Measurements from ENCODE around the gene CDKAL1.
"Not testable (repeated sequence)": the region's sequence is repeated elsewhere in the genome, so short reads cannot be mapped to it uniquely, and the experiment has no call there.

CDKAL1 gene

GRCh38 chr6:21049572-21049971 is 515.3 kb downstream of the CDKAL1 start:
- Histone ChIP-seq H3K79me2 (ENCODE audit: control insufficient read depth, insufficient read depth, low read length) (no peaks in the 10 kb centered on the region), H3K4me2 (ENCODE audit: low read length) (no peak overlapping the region), H3K27me3 (ENCODE audit: insufficient read depth, low read length, poor library complexity) (no peaks in the 10 kb centered on the region), H2BK5ac (ENCODE audit: low read length) (no peak overlapping the region), H3K27ac (ENCODE audit: low read depth, low read length) (no peak overlapping the region), H4K5ac (ENCODE audit: low read length) (no peak overlapping the region), H2BK15ac (replicated peaks; ENCODE audit: low read depth) (no peak overlapping the region), H3K4me3 (ENCODE audit: low read length) (no peak overlapping the region), H4K8ac (ENCODE audit: low read depth, low read length) (no peak overlapping the region), H3K4me1 (ENCODE audit: control insufficient read depth, low read depth, low read length) (no peaks in the 10 kb centered on the region), H2AK5ac (ENCODE audit: low read length) (no peak overlapping the region), H3K23ac (ENCODE audit: low read length) (no peak overlapping the region), H2BK120ac (ENCODE audit: low read depth, low read length) (no peak overlapping the region), H3K4ac (ENCODE audit: low read depth, low read length) (no peak overlapping the region), H3K36me3 (ENCODE audit: control insufficient read depth, insufficient read depth, low read length) (no peaks in the 10 kb centered on the region), H3K9ac (ENCODE audit: low read length) (no peak overlapping the region), H3K79me1 (ENCODE audit: low read length) (no peaks in the 10 kb centered on the region), H3K56ac (ENCODE audit: low read length) (no peak overlapping the region), H3K18ac (ENCODE audit: low read length) (no peak overlapping the region)
- no peak for DNase-seq

GRCh38 chr6:21050935-21051334 is 516.7 kb downstream of the CDKAL1 start:
- H3K79me2 ChIP-seq (ENCODE audit: control insufficient read depth, insufficient read depth, low read length) = no peaks in the 10 kb centered on the region
- H3K27me3 ChIP-seq (ENCODE audit: insufficient read depth, low read length, poor library complexity) = no peaks in the 10 kb centered on the region
- DNase-seq = no peak
- H2BK15ac ChIP-seq (replicated peaks; ENCODE audit: low read depth) = no peak overlapping the region
- no peak overlapping the region for H3K4me2 ChIP-seq (ENCODE audit: low read length)
- H3K9ac ChIP-seq (ENCODE audit: low read length) = no peak overlapping the region
- no peaks in the 10 kb centered on the region for H3K36me3 ChIP-seq (ENCODE audit: control insufficient read depth, insufficient read depth, low read length)
- H3K27ac ChIP-seq (ENCODE audit: low read depth, low read length) = no peak overlapping the region
- H4K8ac ChIP-seq (ENCODE audit: low read depth, low read length) = no peak overlapping the region
- no peak overlapping the region for H2BK120ac ChIP-seq (ENCODE audit: low read depth, low read length)
- H2BK5ac ChIP-seq (ENCODE audit: low read length) = no peak overlapping the region
- H3K4me3 ChIP-seq (ENCODE audit: low read length) = no peak overlapping the region
- no peak overlapping the region for H4K5ac ChIP-seq (ENCODE audit: low read length)
- H3K23ac ChIP-seq (ENCODE audit: low read length) = no peak overlapping the region
- no peak overlapping the region for H2AK5ac ChIP-seq (ENCODE audit: low read length)
- no CpG with 5 or more reads among the region's 2 CpGs for WGBS (ENCODE audit: extremely low coverage, insufficient coverage, low lambda C conversion rate)
- no peak overlapping the region for H3K18ac ChIP-seq (ENCODE audit: low read length)
- H3K4me1 ChIP-seq (ENCODE audit: control insufficient read depth, low read depth, low read length) = no peaks in the 10 kb centered on the region
- no peak overlapping the region for H3K56ac ChIP-seq (ENCODE audit: low read length)
- H3K79me1 ChIP-seq (ENCODE audit: low read length) = no peaks in the 10 kb centered on the region
- H3K4ac ChIP-seq (ENCODE audit: low read depth, low read length) = no peak overlapping the region

- no peak overlapping the region for H2BK120ac ChIP-seq (ENCODE audit: low read depth, low read length)
- no peak overlapping the region for H3K4me3 ChIP-seq (ENCODE audit: low read length)
- H3K4me2 ChIP-seq (ENCODE audit: low read length) = no peak overlapping the region
- no peaks in the 10 kb centered on the region for H3K79me2 ChIP-seq (ENCODE audit: control insufficient read depth, insufficient read depth, low read length)
- H3K27ac ChIP-seq (ENCODE audit: low read depth, low read length) = no peak overlapping the region
- no peak overlapping the region for H3K9ac ChIP-seq (ENCODE audit: low read length)
- H3K4me1 ChIP-seq (ENCODE audit: control insufficient read depth, low read depth, low read length) = no peaks in the 10 kb centered on the region
- no peak overlapping the region for H4K8ac ChIP-seq (ENCODE audit: low read depth, low read length)
- no peak overlapping the region for H2BK15ac ChIP-seq (replicated peaks; ENCODE audit: low read depth)
- no peaks in the 10 kb centered on the region for H3K79me1 ChIP-seq (ENCODE audit: low read length)
- no peaks in the 10 kb centered on the region for H3K27me3 ChIP-seq (ENCODE audit: insufficient read depth, low read length, poor library complexity)
- no peak overlapping the region for H3K4ac ChIP-seq (ENCODE audit: low read depth, low read length)
- H3K56ac ChIP-seq (ENCODE audit: low read length) = no peak overlapping the region
- H4K5ac ChIP-seq (ENCODE audit: low read length) = no peak overlapping the region
- no peaks in the 10 kb centered on the region for H3K36me3 ChIP-seq (ENCODE audit: control insufficient read depth, insufficient read depth, low read length)
- H3K23ac ChIP-seq (ENCODE audit: low read length) = no peak overlapping the region
- no peak overlapping the region for H3K18ac ChIP-seq (ENCODE audit: low read length)
- H2AK5ac ChIP-seq (ENCODE audit: low read length) = no peak overlapping the region
- no peak overlapping the region for H2BK5ac ChIP-seq (ENCODE audit: low read length)
- DNase-seq = no peak
Observed at GRCh38 chr6:21051777-21052176, 517.5 kb downstream of the CDKAL1 start.

GRCh38 chr6:21053612-21054011 is 519.4 kb downstream of the CDKAL1 start:
- Histone ChIP-seq H3K9ac (ENCODE audit: low read length) (no peak overlapping the region), H2AK5ac (ENCODE audit: low read length) (no peak overlapping the region), H4K8ac (ENCODE audit: low read depth, low read length) (no peak overlapping the region), H3K27me3 (ENCODE audit: insufficient read depth, low read length, poor library complexity) (no peaks in the 10 kb centered on the region), H3K56ac (ENCODE audit: low read length) (no peak overlapping the region), H3K4me2 (ENCODE audit: low read length) (no peak overlapping the region), H2BK5ac (ENCODE audit: low read length) (no peak overlapping the region), H2BK15ac (replicated peaks; ENCODE audit: low read depth) (no peak overlapping the region), H3K23ac (ENCODE audit: low read length) (no peak overlapping the region), H3K36me3 (ENCODE audit: control insufficient read depth, insufficient read depth, low read length) (no peaks in the 10 kb centered on the region), H3K4me1 (ENCODE audit: control insufficient read depth, low read depth, low read length) (no peaks in the 10 kb centered on the region), H3K4me3 (ENCODE audit: low read length) (no peak overlapping the region), H3K27ac (ENCODE audit: low read depth, low read length) (no peak overlapping the region), H2BK120ac (ENCODE audit: low read depth, low read length) (no peak overlapping the region), H3K79me1 (ENCODE audit: low read length) (no peaks in the 10 kb centered on the region), H3K18ac (ENCODE audit: low read length) (no peak overlapping the region), H3K4ac (ENCODE audit: low read depth, low read length) (no peak overlapping the region), H3K79me2 (ENCODE audit: control insufficient read depth, insufficient read depth, low read length) (no peaks in the 10 kb centered on the region), H4K5ac (ENCODE audit: low read length) (no peak overlapping the region)
- WGBS (ENCODE audit: extremely low coverage, insufficient coverage, low lambda C conversion rate) = no CpG with 5 or more reads among the region's 4 CpGs
- no peak for DNase-seq

GRCh38 chr6:21055480-21055879 is 521.2 kb downstream of the CDKAL1 start:
- WGBS (ENCODE audit: extremely low coverage, insufficient coverage, low lambda C conversion rate) = no CpG with 5 or more reads among the region's 2 CpGs

GRCh38 chr6:21061892-21062291 is 527.6 kb downstream of the CDKAL1 start:
- H3K18ac ChIP-seq (ENCODE audit: low read length) = no peak overlapping the region
- H3K4me1 ChIP-seq (ENCODE audit: control insufficient read depth, low read depth, low read length) = no peaks in the 10 kb centered on the region
- H2BK120ac ChIP-seq (ENCODE audit: low read depth, low read length) = no peak overlapping the region
- no peak overlapping the region for H3K56ac ChIP-seq (ENCODE audit: low read length)
- H3K27me3 ChIP-seq (ENCODE audit: insufficient read depth, low read length, poor library complexity) = no peaks in the 10 kb centered on the region
- H3K23ac ChIP-seq (ENCODE audit: low read length) = no peak overlapping the region
- no peak overlapping the region for H3K4ac ChIP-seq (ENCODE audit: low read depth, low read length)
- no peak overlapping the region for H3K4me2 ChIP-seq (ENCODE audit: low read length)
- H2BK5ac ChIP-seq (ENCODE audit: low read length) = no peak overlapping the region
- H3K79me2 ChIP-seq (ENCODE audit: control insufficient read depth, insufficient read depth, low read length) = no peaks in the 10 kb centered on the region
- DNase-seq = no peak
- H2AK5ac ChIP-seq (ENCODE audit: low read length) = no peak overlapping the region
- no peak overlapping the region for H3K9ac ChIP-seq (ENCODE audit: low read length)
- no peak overlapping the region for H3K4me3 ChIP-seq (ENCODE audit: low read length)
- no peak overlapping the region for H4K5ac ChIP-seq (ENCODE audit: low read length)
- H3K36me3 ChIP-seq (ENCODE audit: control insufficient read depth, insufficient read depth, low read length) = no peaks in the 10 kb centered on the region
- H3K79me1 ChIP-seq (ENCODE audit: low read length) = no peaks in the 10 kb centered on the region
- no peak overlapping the region for H2BK15ac ChIP-seq (replicated peaks; ENCODE audit: low read depth)
- H3K27ac ChIP-seq (ENCODE audit: low read depth, low read length) = no peak overlapping the region
- no peak overlapping the region for H4K8ac ChIP-seq (ENCODE audit: low read depth, low read length)

More at GRCh38 chr6:21055480-21055879, 521.2 kb downstream of the CDKAL1 start:
- H4K5ac ChIP-seq (ENCODE audit: low read length); H3K23ac ChIP-seq (ENCODE audit: low read length); H2AK5ac ChIP-seq (ENCODE audit: low read length); H4K8ac ChIP-seq (ENCODE audit: low read depth, low read length); H3K27me3 ChIP-seq (ENCODE audit: insufficient read depth, low read length, poor library complexity); H2BK5ac ChIP-seq (ENCODE audit: low read length); H3K9ac ChIP-seq (ENCODE audit: low read length); H3K4ac ChIP-seq (ENCODE audit: low read depth, low read length); H3K79me1 ChIP-seq (ENCODE audit: low read length); H3K56ac ChIP-seq (ENCODE audit: low read length); H3K4me1 ChIP-seq (ENCODE audit: control insufficient read depth, low read depth, low read length); H3K27ac ChIP-seq (ENCODE audit: low read depth, low read length); H3K79me2 ChIP-seq (ENCODE audit: control insufficient read depth, insufficient read depth, low read length); H3K4me2 ChIP-seq (ENCODE audit: low read length); DNase-seq; H3K36me3 ChIP-seq (ENCODE audit: control insufficient read depth, insufficient read depth, low read length); H3K18ac ChIP-seq (ENCODE audit: low read length); H3K4me3 ChIP-seq (ENCODE audit: low read length); H2BK15ac ChIP-seq (replicated peaks; ENCODE audit: low read depth); H2BK120ac ChIP-seq (ENCODE audit: low read depth, low read length): not testable (repeated sequence)
